Myocyte (in vitro differentiated cells): ENCODE results near the gene RNF227. TPM values are rescaled to one million over a fixed set of nuclear protein-coding genes. Genes with fewer than 3 reads are reported as not detected.

Experiments
- DNase-seq: peaks from one replicate; pipeline ENCODE4 v3.0.0-alpha.2; 2012; ENCODE audit warnings: low read depth
- total RNA-seq: library from RNA; depleted of rRNA; stranded (reverse); fragments of >200 nt; gene quantifications from 2 replicates; pipeline ENCODE4 v1.2.3, GENCODE V29; 2014

RNF227 gene
- total RNA-seq, 1 donor from 2014 or later, result 6.7 TPM

- peak; percentile 99 for DNase-seq
These were observed 26.7 kb downstream of the RNF227 start for GRCh38 chr17:7889166-7889955.

- no peak for DNase-seq
These were observed 27.7 kb downstream of the RNF227 start, which contains the start of gene CHD3 for GRCh38 chr17:7888184-7888920. CHD3 (plus strand) TSS chr17:7888789; CDS start chr17:7889001, 212 bp downstream.

GRCh38 chr17:7887482-7888183 lies 28.5 kb downstream of the RNF227 start:
- DNase-seq, result peak; percentile 98

- no peak for DNase-seq
These were observed 29.0 kb downstream of the RNF227 start for GRCh38 chr17:7887038-7887481.

- DNase-seq, result peak; percentile 44
These were observed 29.7 kb downstream of the RNF227 start for GRCh38 chr17:7886227-7887037.

GRCh38 chr17:7885367-7886226 lies 30.5 kb downstream of the RNF227 start:
- peak; percentile 97 for DNase-seq

GRCh38 chr17:7884581-7885366 lies 31.3 kb downstream of the RNF227 start:
- DNase-seq, result peak; percentile 16

- DNase-seq, result peak; percentile 32
These were observed 32.2 kb downstream of the RNF227 start for GRCh38 chr17:7883781-7884386.

GRCh38 chr17:7882629-7883028 lies 33.5 kb downstream of the RNF227 start:
- no peak for DNase-seq

- no peak for DNase-seq
These were observed 34.0 kb downstream of the RNF227 start for GRCh38 chr17:7882068-7882467.

- peak; percentile 73 for DNase-seq
These were observed 34.6 kb downstream of the RNF227 start for GRCh38 chr17:7881276-7882054.

- no peak for DNase-seq
These were observed 35.8 kb downstream of the RNF227 start for GRCh38 chr17:7880076-7880868.

- no peak for DNase-seq
These were observed 37.9 kb downstream of the RNF227 start for GRCh38 chr17:7878234-7878633.

GRCh38 chr17:7875804-7876370 lies 40.2 kb downstream of the RNF227 start:
- DNase-seq, result no peak

- no peak for DNase-seq
These were observed 43.0 kb downstream of the RNF227 start for GRCh38 chr17:7873051-7873450.

- no peak for DNase-seq
These were observed 48.2 kb downstream of the RNF227 start for GRCh38 chr17:7867881-7868329.
